ENCODE measurements around the gene GFRA1.
A peak's percentile ranks its signal among the peaks of the same experiment; 100 is the strongest.

GFRA1 gene

DNA sequence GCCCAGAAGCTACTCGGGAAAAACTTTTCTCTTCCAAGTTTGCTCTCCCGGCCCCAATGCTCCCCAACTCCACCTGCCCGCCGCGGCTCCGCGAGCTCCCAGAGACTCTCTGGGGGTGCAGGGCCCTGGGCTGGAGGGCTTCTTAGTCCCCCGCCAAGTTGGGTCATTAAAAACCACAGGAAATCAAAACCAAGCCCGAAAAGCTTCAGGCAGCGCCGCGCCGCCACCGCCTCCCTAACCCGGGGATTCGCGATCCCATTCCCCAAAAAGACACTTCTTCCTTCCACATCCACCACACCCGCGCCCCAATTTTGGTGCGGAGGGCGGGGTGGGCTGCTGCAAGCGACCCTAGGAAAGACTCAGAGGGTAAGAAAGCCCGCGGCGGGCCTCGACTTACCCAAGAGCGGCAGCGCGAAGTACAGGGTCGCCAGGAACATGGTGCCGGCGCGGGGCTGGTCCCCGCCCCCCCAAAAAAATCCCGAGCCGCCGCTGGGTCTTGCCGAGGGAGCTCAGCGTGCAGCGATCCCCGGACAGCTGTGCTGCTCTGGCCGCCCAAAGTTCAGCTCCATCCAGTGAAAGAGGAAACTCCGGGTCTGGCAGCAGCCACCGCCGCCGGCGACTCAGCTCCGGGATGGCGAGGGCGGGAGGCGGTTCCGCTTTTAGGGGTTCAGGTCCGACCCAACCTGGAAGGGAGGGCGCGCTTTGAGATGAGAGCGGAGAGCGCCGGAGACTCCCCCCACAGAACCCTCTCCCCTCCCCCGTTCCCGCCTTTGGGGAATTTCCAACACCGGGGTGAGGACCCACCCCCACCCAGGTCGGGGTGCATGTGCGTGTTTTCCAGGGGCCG, 1.2 kb downstream of the GFRA1 start:
- TF ChIP-seq, protein P1, sequence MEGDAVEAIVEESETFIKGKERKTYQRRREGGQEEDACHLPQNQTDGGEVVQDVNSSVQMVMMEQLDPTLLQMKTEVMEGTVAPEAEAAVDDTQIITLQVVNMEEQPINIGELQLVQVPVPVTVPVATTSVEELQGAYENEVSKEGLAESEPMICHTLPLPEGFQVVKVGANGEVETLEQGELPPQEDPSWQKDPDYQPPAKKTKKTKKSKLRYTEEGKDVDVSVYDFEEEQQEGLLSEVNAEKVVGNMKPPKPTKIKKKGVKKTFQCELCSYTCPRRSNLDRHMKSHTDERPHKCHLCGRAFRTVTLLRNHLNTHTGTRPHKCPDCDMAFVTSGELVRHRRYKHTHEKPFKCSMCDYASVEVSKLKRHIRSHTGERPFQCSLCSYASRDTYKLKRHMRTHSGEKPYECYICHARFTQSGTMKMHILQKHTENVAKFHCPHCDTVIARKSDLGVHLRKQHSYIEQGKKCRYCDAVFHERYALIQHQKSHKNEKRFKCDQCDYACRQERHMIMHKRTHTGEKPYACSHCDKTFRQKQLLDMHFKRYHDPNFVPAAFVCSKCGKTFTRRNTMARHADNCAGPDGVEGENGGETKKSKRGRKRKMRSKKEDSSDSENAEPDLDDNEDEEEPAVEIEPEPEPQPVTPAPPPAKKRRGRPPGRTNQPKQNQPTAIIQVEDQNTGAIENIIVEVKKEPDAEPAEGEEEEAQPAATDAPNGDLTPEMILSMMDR (conservative IDR thresholded peaks at IDR 0.05; ENCODE audit: low read depth, low read length), result no peak
- no peak for DNase-seq (ENCODE audit: low read depth)
- peak overlapping the region; percentile 41 for H3K4me3 ChIP-seq (ENCODE audit: low read depth, low read length)

DNA sequence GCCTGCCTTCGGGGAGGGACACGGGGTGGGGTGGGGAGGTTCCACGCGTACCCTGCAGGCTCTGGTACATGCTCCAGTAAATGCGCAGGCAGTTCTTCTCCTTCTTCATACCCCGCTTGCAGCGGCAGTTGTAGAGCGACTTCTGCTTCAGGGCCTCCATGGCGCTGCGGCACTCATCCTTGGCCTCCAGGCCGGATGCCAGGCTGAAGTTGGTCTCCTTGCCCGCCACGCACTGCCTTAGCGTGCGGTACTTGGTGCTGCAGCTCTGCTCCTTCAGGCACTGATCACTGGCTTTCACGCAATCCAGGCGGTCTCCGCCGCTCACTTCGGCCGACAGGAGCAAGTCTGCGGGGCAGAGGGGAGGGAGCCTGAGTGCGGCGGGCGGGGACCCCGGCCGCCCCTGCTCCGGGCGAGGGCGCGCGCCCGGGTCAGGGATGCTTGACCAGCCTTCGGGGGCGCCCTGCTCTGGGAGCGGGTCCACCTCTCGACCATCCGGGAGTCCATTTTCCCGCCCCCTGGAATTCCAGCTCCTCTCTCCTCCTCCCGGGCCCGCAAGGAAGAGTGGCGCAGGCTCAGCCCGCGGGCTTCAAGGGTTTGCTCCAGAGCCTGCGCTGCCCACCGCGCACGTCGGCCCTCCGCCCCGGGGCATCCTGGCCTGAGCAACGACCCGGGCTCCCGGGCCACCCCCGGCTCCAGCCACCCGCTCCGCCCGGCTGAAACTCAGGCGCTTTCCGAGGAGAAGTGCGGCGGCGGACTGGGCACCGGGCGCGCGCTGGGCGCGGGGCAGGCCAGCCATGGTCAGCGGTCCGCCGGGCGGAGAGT, 2.0 kb downstream of the GFRA1 start:
- TF ChIP-seq, protein P1 (conservative IDR thresholded peaks at IDR 0.05; ENCODE audit: low read depth, low read length), result no peak
- H3K4me3 ChIP-seq (ENCODE audit: low read depth, low read length), result no peak overlapping the region
- no peak for DNase-seq (ENCODE audit: low read depth)

DNA sequence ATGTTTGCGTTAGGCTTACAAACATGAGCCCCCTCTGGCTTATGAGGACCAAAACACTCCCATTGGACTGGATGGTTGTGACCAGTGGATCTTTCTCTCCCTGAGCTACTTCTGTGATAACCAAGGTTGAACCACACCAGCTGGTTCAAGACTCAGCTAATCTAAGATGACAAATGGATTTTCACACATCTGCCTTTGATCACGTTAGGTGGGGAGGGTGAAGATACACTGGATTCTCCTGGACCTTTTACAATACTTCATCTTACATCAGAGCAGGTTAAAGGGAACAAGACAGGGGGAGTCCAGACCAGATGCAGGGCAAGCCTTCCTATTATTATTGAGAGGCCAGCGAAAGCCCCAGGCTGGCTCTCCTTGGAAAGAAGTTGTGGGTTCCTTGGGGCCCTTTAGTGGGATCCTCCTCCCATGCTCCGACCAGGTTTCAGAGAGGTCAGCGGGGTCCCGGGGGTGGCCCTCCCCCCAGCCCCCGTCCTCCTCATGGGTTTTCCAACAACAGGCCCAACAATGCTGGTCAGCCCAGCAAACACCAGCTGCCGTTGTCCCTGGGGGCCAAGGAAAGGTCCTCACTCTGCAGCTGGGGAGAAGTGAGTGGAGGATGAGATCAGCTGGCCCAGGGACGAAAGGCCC, 2.8 kb downstream of the GFRA1 start:
- DNase-seq (ENCODE audit: low read depth), result no peak
- TF ChIP-seq, protein P1 (conservative IDR thresholded peaks at IDR 0.05; ENCODE audit: low read depth, low read length), result no peak
- no peak overlapping the region for H3K4me3 ChIP-seq (ENCODE audit: low read depth, low read length)

DNA sequence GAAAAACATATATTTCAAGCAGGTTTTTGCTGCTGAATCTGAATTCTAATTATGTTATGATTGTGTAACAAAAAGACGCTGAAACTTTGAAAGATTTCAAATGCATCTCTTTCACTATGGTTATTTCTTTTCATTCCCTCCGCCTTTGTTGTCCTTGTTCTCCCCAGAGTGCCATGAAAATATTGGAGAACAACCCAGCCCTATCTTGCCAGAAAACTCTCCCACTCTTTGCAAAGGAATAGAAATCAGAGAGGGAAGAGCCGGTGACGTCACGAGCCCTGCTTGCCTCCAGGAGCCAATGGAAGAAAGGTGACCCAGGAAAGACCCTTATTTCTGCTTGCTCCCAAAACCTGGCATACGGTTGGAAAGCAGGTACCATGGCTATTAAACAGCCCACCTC, 3.4 kb downstream of the GFRA1 start:
- no peak for DNase-seq (ENCODE audit: low read depth)
- H3K4me3 ChIP-seq (ENCODE audit: low read depth, low read length), result no peak overlapping the region
- TF ChIP-seq, protein P1 (conservative IDR thresholded peaks at IDR 0.05; ENCODE audit: low read depth, low read length), result no peak

DNA sequence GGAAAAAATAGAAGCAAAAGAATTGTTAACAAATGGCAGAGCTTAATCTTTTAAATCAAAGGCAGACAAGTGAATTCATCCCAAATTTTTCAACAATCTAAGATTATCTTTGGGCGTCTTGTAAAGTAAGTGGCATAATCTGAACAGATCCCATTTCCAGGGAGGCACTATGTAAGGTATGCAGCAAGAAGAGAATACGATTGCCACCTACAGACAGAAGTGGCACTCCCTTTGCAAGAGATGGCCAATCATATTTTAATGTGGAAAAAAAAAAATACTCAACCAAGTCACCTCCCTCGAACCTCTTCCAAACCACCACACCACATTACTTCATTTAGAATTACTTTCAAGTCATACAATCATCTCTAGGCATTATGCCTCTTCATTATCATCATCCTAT, 4.0 kb downstream of the GFRA1 start:
- TF ChIP-seq, protein P1 (conservative IDR thresholded peaks at IDR 0.05; ENCODE audit: low read depth, low read length), result no peak
- H3K4me3 ChIP-seq (ENCODE audit: low read depth, low read length), result no peak overlapping the region
- no peak for DNase-seq (ENCODE audit: low read depth)

DNA sequence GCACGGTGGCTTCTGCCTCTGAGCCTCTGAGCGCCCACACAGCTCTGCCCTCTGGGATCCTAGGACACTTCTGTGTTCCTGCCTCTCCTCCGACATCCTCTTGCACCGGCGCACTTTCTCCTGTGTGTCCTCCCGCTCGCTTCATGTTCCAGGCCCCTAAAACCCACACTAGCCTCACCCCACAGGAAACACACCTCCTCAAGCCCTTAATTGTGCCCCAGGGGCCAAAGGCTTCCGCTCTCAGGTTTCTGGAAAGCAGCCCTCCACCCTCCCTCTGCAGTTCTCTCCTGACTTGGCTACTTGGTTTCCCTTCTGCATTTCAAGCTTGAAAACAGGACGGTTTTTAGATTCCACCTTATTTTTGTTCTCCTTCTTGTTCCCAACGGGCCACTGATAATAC, 7.3 kb downstream of the GFRA1 start:
- TF ChIP-seq, protein P1 (conservative IDR thresholded peaks at IDR 0.05; ENCODE audit: low read depth, low read length), result no peak
- no peak for DNase-seq (ENCODE audit: low read depth)
- no peak overlapping the region for H3K4me3 ChIP-seq (ENCODE audit: low read depth, low read length)
